NCI-H460 (cell line): ENCODE results near the gene CNDP1. TPM values are rescaled to one million over a fixed set of nuclear protein-coding genes. Genes with fewer than 3 reads are reported as not detected.

Experiments
- DNase-seq: peaks from one replicate; pipeline ENCODE4 v3.0.0-alpha.2; 2016; ENCODE audit warnings: low read depth; ENCODE audit errors: extremely low read depth
- total RNA-seq: library from RNA; depleted of rRNA; stranded (reverse); fragments of >200 nt; shearing (Covaris generic); gene quantifications from 2 replicates; pipeline ENCODE4 v1.2.3, GENCODE V29; 2014

CNDP1 gene
- total RNA-seq, 1 experiment from 2014 or later: not detected

GRCh38 chr18:74506448-74507084 is 27.7 kb upstream of the CNDP1 start:
- no peak for DNase-seq

DNA sequence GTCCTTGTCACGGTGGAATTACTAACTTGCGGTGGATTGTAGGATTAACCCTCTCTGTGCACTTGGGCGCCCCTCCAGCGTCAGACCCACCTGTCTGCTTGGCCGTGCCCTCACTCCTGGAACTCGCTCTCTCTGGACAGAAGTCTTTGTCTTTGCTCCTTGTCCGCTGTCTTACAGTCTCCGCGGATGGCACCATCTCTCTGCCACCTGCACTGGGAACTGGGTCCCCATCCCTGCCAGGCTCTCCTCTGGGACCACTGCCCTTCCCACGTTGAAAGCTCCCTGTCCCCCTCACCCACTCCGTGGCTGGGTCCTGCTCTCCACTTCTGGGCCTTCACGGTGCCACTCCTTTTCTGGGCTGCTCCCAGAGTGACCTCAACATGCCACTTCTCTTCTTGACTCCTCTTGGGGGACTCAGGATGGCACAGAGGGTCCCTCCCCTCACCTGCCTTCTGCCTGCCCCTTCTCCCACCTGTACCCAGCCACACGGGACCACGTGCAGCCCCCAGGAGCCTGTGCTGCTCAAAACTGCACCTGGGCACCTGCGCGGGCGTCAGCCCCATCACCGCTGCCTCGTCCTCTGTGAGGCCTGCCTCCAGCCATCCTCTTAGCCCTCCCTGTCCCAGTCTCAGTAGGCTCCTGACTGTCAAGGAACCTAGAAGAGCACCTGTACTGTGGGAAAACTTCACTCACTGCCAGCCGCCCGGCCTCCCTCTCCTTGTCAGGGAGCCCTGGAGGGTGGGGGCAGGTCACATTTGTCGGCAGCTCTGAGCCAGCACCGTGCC is 27.0 kb upstream of the CNDP1 start:
- DNase-seq: no peak

GRCh38 chr18:74507927-74508326 is 26.4 kb upstream of the CNDP1 start:
- no peak for DNase-seq

DNA sequence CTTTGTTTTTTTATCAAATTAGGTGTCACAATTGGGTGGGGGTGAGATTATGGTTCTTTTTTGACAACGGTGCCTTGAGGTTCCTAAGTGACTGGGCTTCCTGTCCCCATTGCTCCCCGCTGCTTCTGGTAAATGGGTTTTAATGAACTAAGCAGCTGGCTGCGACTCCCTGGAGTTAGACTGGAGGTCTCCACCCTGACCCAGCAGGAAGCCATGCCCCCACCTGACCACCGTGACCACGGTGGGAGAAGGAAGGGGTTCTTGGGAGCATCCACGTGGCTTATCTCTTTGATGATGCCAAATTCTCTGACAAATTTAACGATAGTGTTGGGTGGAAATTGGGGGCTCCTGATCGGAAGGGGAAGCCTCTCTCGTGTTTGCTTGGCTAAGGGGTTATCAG is 25.9 kb upstream of the CNDP1 start:
- DNase-seq: no peak

DNA sequence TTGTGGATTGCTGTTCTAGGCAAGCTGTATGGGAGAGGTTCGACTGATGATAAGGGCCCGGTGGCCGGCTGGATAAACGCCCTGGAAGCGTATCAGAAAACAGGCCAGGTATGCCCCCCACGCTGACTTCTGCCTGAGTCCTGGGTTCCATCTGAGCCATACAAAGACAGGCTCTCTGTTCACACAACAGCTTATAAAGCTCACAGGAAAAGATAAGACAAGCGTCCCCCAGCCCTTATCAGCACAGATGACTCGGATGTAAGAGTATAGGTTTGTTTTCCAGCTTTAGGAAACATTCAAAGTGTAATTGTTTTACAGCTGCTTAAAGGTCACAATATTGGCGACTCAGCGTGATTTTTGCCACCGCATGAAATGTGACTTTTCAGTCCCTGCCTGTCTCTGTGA is 25.5 kb upstream of the CNDP1 start:
- DNase-seq: no peak

DNA sequence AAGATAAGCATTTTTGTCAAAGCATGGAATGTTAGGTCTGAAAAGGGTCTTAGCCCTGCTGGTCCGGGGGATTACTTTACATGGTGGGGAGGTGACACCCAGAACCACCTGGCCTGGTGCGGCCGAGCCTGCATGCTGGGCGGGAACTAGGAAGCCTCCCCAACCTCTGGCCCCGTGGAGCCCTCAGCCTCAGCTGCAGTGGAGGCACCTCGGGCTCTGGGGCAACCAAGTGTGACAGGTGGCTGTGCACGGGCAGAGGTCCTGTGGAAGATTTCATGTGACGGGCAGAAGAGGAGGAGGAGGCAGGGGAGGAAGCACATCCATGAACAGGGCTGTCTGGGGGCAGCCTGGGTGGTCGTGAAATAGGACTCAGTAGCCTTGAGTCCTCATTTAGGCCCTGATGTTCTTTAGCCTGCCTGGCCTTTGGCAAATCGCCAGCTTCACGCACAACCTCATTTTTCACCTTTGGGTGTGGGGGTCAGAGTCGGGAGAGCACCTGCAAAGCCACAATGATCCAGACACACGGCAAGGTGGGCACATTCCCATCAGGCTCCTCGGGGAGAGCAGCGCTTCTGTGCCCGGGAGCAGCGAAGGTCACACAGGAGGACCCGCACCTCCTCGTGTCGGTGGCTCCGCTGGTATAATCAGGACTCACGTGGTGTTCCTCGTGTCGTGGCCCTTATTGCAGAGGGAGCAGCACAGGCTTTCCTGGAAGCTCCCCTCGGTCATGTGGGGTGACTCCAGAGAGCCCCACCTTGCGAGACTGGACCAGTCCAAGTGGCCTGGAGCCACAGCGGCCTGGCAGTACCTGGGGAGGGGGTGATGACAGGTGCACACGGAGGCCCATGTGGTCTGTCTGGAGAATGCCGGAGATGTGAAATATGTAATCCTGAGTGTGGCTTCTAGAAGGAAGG is 24.2 kb upstream of the CNDP1 start:
- DNase-seq: no peak

DNA sequence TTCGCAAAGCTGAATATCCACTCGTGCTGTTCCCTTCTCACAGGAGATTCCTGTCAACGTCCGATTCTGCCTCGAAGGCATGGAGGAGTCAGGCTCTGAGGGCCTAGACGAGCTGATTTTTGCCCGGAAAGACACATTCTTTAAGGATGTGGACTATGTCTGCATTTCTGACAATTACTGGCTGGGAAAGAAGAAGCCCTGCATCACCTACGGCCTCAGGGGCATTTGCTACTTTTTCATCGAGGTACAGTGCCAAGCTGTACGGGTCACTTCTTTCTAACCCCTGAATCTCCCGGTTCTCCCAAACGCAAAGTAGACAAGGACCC is 23.6 kb upstream of the CNDP1 start:
- DNase-seq: no peak

GRCh38 chr18:74511823-74512222 is 22.5 kb upstream of the CNDP1 start:
- DNase-seq: no peak

- DNase-seq: no peak
These were observed 21.8 kb upstream of the CNDP1 start for GRCh38 chr18:74512321-74513053.

- DNase-seq: no peak
These were observed 21.0 kb upstream of the CNDP1 start for GRCh38 chr18:74513149-74513882.

DNA sequence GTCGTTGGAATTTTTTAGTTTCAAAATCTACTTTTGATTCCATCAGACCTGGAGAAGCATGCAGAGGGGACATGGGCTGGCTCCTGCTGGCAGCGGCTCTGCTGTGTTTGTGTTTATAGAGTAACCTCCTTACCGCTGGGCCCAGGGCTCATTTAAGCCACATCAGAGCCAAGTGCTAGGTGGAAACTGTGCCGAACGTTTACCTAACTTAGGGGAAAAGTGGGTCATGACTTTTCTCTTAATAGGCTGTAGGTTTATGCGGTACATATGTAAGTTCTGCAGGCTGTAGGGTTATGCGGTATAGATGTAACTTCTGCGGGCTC is 20.5 kb upstream of the CNDP1 start:
- DNase-seq: no peak

- no peak for DNase-seq
These were observed 19.3 kb upstream of the CNDP1 start for GRCh38 chr18:74514860-74515495.

GRCh38 chr18:74515620-74516231 is 18.6 kb upstream of the CNDP1 start:
- no peak for DNase-seq

DNA sequence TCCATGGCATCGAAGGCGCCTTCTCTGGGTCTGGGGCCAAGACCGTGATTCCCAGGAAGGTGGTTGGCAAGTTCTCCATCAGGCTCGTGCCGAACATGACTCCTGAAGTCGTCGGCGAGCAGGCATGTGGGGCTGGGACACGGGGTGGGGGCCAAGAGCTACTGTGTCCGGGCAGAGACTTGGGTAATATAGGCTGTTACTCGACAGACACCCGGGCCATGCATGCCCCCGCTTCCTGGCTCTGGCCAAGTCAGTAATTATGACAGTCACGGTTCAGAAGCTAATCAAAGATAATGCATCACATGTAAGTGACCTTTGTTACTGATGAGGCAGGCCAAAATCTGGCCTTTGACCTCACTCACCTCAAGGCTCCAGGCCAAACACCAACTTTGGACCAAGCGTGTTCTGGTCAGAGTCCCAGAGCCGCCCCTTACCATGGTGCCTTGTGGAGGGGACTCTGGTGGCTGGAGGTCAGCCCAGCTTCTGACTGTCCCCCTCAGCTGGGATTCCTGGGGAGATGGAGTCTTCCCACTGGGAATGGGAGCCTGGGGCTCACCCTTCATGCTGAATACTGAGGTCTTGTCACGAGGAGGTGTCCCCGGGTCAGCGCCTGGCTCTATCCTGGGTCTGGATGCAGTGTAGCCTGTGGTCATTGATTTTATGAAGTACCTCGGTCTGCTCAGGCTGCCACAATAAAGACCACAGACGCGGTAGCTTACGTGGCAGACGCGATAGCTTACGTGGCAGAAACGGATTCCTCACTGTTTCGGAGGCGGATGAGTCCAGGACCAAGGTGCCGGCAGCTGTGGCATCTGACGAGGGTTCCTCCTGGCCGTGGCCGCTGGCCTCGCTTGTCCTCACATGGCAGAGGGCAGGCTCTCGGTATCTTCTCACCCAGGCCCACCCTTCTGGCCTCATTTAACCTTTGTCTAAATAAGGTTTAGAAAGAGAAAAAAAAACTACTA is 17.7 kb upstream of the CNDP1 start:
- no peak for DNase-seq

DNA sequence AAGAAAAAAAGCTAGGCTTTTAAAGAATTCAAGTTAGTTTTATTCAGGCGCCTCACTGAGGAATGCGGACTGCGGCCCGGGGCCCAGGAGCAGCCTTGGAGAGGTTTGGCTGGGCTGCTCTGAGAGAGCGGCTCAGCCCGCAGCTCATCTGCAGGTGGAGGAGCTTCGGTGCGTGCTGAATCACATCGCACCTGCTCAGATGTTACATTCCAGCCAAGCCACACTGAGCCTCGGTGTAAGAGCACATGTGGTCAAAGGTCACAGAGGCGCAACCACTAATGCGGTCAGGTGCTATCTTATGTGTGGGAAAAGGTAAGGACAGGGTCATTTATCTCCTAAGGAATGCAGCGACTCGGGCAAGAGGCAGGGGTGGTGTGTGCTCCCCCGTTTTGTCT is 17.1 kb upstream of the CNDP1 start:
- no peak for DNase-seq

- no peak for DNase-seq
These were observed 15.6 kb upstream of the CNDP1 start for GRCh38 chr18:74518456-74519295.

DNA sequence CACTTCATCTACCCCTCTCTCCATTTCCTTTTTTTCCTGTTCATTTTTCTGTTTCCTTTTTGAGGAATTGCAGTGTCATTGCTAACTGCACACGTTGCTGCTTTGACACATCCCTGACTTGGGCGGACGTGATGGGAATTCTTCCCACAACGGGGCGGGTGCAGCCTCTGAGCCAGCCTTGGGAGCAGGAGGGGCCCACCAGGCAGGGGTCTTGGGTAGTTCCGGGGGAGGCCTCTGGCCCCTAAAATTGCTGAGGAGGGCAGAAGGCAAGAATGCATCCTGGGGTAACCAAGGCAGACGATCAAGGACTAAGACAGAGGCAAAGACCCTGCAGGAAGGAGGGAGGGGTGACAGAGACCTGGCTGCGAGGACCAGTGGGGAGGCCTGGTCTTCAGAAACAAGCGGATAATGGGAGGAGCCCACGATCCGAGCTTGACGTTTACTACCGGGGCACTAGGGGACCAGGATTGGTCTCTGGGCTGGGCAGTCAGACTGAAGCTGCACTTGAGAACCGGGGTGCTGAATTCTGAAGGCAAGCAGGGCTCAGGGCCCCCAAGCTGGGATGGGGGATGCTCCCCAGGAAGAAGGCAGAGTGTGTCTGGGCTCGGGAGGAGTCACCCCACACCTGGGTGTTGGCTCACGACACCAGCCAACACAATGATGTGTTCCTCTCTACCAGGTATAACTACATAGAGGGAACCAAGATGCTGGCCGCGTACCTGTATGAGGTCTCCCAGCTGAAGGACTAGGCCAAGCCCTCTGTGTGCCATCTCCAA is 14.8 kb upstream of the CNDP1 start:
- no peak for DNase-seq
